ENCODE results near the gene PTRH1.

Gene PTRH1

DNA sequence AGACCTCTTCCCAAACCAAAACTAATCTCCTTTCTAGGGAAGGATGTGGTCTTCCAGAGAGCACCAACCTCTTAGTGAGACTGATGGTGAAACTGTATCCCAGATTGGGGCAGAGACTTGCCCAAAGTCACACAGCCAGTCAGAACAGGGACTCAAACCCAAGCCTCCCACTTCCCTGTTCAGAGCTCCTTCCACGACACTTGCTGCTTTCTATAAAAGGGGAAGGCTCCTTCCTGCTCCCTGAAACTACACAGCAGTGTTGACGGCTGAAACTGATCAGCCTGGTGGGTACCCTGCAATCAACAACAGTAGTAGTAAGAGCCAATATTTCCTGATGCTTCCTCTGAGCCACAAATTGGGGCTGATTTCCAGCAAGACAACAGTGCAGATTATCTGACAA, 18.2 kb upstream of the PTRH1 start:
- no peak for TF ChIP-seq POLR2A (IDR thresholded peaks at IDR 0.05; ENCODE audit: low read depth, low read length)
- FAIRE-seq (no peak), DNase-seq (ENCODE audit: insufficient read length, low spot score) (no peak)

DNA sequence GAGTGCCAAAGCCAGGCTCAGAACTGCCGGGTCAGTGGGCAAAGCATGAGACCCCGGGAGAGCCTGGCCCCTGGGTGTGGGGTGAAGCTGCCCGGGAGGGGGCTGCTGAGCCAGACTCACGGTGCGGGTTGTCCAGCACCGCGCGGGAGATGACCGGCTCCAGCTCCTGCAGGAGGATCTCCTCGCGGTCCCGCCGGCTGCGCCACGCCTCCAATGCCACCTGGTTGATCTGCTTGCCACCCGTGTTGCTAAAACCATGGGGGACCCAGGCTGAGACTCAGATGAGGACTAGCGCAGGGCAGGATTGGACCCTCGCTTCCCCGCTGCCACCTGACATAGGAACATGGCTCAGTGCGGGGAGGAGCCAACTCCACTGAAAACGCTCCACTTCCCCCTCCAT, 17.0 kb upstream of the PTRH1 start:
- DNase-seq (ENCODE audit: insufficient read length, low spot score) (no peak), FAIRE-seq (no peak)
- no peak for TF ChIP-seq POLR2A (IDR thresholded peaks at IDR 0.05; ENCODE audit: low read depth, low read length)

DNA sequence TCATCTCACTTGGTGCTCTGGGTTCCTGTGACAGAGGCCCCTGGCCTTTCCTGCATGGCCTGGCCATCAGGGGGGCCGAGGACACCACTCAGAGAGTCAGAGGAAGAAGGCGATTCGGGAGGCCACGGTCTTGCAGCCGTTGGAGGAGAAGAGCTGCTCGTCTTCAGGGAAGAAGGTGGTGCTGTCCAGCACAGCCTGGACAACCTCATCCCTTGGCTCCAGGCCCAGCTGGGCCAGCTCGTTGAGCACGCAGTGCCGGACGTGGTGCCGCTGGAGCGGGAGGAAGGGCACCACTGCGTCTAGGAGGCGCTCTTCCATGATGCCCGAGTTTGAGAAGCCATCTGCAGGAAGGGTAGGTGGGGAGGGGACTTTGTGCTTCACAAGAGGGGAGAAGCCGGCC, 16.5 kb upstream of the PTRH1 start:
- DNase-seq (ENCODE audit: insufficient read length, low spot score) (no peak), FAIRE-seq (no peak)
- TF ChIP-seq POLR2A (IDR thresholded peaks at IDR 0.05; ENCODE audit: low read depth, low read length): no peak

DNA sequence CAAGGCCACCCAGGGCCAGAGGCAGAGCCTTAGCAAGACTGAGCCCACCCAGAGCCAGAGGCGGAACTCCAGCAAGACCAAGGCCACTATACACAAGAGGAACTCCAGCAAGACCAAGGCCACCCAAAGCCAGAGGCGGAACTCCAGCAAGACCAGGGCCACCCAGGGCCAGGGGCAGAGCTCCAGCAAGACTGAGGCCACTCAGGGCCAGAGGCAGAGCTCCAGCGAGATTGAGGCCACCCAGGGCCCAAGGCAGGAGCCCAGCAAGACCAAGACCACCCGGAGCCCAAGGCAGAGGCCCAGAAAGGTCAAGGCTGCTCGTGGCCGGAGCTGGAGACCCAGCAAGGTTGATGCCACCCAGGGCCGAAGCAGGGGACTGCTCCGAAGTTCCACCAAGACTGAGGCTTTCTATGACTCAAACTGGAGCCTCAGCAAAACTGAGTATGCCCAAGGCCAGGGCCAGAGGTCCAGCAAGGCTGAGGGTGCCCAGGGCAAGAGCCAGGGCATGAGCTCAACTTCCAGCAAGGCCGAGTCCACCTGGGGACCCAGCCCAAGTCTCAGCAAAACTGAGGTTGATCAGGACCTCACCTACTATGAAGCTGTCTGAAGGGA, 15.4 kb upstream of the PTRH1 start:
- no peak for FAIRE-seq
- TF ChIP-seq POLR2A (IDR thresholded peaks at IDR 0.05; ENCODE audit: low read depth, low read length): no peak

DNA sequence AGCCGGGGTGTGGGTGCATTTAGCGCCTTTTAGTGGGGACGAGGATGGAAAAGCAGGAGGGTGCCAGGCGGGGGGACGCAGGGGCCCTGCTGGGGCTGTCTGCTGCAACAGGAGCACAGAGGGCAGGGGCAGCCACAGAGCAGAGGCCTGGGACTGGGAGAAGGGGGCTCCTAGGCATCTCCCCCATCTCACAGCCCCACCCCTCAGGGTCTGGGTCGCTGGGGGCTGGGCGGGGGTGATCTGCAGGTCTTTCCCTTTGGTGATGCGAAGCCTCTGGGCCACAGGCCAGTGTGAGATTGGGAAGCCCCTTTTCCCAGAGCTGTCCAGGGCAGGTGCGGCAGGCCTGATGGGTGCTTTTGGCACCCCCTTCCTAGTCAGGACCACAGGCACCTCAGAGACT, 14.8 kb upstream of the PTRH1 start:
- no peak for FAIRE-seq
- no peak for DNase-seq (ENCODE audit: insufficient read length, low spot score)
- no peak for TF ChIP-seq POLR2A (IDR thresholded peaks at IDR 0.05; ENCODE audit: low read depth, low read length)

More for the DNA sequence above, 15.4 kb upstream of the PTRH1 start:
- DNase-seq (ENCODE audit: insufficient read length, low spot score): no peak

DNA sequence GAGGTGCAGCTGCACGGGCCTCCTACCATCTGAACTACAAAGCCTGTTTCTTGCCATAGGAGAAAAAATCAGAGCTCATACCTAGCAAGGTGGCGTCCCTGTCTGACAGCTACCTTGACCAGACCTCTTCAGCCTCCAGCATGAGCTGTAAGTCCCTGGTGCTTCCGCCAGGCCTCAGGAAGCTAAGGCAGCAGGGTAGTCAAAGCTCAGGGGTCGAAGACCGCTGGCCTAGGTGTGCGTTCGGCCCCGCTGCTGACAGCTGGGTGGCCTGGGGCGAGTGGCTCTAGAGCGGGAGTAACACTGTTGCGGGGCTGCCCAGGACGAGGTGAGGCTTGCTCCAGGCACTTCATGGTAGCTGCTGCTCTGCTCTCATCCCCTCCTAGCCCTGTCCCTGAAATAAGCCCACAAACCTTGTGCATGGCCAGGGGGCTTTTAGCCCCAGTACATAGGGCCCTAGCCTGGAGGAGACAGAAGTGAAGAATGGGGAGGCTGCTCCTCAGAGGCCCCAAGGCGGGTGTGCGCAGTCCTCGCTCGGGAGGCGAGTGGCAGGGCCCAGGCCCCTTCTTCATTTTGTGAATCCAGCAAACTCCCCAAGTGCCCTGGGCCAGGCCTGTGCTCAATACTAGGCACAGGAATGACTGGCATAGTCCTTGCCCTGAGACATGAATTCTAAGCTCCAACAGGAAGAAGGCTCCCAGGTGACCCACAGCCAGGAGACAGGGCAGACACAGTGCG, 14.2 kb upstream of the PTRH1 start:
- DNase-seq (ENCODE audit: insufficient read length, low spot score) (no peak), FAIRE-seq (no peak)
- TF ChIP-seq POLR2A (IDR thresholded peaks at IDR 0.05; ENCODE audit: low read depth, low read length): no peak

DNA sequence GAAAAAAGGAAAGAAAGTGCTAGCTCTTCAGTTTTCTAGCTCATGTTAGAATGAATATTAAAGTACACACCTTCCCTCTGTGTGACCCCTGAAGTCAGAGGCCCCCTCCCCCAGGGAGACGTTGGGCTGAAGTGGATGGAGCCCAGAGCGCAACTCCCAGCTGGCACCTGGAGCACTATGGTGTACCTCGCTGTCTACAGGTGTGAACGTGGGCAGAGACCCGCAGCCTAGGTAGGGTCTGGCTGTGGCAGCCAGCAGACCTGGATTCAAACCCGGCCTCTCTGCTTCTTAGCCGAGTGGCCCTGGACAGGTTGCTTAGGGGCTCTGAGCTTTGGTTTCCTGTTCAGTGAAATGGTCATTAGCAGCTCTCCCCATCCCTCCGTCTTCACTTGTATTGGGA, 13.3 kb upstream of the PTRH1 start:
- no peak for FAIRE-seq
- TF ChIP-seq POLR2A (IDR thresholded peaks at IDR 0.05; ENCODE audit: low read depth, low read length): no peak
- no peak for DNase-seq (ENCODE audit: insufficient read length, low spot score)

DNA sequence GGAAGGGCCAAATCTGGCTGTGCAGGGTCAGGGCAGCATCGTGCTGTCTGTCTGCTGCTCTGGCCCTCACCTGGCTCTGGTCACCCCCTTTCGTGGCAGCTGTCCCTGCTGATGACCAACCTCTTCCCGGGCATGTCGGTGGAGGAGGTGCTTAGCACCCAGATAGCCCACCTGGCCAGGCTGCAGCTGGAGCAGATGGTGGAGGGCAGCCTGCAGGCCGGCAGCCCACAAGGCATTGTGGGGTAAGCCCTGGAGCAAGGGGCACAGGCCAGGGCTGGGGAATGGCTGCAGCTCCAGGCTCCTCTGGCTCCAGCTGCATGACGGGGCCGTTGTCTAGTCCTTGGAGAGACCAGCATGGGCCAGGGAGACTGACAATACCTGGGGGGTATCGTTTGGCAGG, 11.4 kb upstream of the PTRH1 start:
- FAIRE-seq (no peak), DNase-seq (ENCODE audit: insufficient read length, low spot score) (no peak)
- no peak for TF ChIP-seq POLR2A (IDR thresholded peaks at IDR 0.05; ENCODE audit: low read depth, low read length)

DNA sequence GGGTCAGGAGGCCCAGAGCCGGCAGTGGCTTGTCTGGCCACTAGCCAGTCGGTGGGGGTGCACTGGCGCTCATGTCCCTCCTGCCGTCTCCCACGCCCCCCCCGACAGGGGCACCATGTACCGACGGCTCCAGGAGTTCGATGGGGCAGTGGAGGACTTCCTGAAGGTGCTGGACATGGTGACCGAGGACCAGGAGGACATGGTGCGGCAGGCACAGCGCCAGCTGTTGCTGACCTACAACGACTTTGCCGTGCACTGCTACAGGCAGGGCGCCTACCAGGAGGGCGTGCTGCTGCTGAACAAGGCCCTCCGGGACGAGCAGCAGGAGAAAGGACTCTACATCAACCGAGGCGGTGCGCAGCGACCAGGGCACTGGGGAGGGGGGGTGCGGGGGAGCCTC, 8.5 kb upstream of the PTRH1 start:
- no peak for DNase-seq (ENCODE audit: insufficient read length, low spot score)

DNA sequence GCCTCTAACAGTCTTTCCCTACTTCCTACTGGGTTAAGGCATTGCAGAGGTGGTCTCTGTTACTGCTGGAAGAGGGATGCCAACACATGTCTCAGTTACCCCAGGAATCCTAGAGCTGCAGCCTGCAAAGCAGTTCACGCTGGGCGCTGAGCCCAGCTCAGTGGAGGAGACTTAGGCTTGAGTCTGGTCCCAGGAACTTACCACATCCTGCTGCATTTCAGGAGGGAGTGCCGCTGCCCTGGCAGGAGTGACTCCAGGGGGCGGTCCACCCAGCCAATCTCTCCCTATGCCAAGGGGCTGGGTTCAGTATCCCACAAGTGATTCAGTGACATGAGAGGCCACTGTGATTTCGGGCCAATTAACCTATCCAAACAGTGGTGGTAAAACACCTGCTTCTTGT, 8.0 kb upstream of the PTRH1 start:
- FAIRE-seq (peak; percentile 86), DNase-seq (ENCODE audit: insufficient read length, low spot score) (peak; percentile 97)
- no peak for TF ChIP-seq POLR2A (IDR thresholded peaks at IDR 0.05; ENCODE audit: low read depth, low read length)

More for the DNA sequence above, 8.5 kb upstream of the PTRH1 start:
- FAIRE-seq: no peak
- TF ChIP-seq POLR2A (IDR thresholded peaks at IDR 0.05; ENCODE audit: low read depth, low read length): no peak

DNA sequence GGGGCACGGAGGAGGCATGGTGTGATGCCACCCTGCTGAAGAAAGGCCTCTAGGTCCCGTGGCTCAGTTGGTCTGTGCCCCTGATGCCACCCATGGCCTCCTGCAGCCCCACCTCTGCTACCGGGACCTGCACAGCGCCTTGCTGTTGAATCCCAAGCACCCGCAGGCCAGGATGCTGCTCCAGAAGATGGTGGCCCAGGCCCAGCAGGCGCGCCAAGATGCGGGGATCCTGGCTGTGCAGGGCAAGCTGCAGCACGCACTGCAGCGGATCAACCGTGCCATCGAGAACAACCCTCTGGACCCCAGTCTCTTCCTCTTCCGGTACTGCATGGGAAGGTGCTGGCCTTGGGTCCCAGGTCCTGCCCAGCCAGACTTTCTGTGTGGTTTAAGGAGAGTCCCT, 7.5 kb upstream of the PTRH1 start:
- no peak for TF ChIP-seq POLR2A (IDR thresholded peaks at IDR 0.05; ENCODE audit: low read depth, low read length)
- DNase-seq (ENCODE audit: insufficient read length, low spot score) (no peak), FAIRE-seq (no peak)

DNA sequence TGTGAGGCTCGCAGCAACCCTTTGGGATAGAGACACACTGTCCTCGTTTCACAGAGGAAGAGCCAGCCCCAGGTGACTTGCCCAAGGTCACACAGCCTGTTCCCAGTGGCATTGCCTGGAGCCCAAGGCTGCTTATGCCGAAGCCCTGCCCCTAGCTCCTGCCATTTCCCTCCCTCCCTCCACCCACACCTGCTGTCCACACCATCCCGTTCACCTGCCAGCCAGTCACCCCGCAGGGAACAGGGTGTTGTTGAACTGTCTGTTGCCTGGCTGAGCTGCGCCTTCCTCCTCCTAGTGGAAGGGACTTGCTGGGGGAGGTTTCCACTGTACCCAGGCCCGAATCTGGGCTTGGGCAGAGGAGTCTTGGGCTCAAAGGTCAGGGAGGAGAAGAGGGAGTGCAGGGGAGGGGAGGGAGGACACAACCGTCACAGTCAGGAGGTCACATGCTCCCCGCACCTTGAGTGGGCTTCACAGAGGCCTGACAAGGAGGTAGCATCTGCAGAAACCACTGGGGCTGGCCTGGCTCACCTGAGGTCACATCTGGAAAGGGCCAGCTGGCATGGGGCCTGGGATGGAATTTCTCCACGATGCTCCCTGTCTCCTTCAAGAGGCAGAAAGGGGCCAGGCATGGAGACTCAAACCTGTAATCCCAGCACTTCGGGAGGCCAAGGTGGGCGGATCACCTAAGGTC, 6.7 kb upstream of the PTRH1 start:
- no peak for TF ChIP-seq POLR2A (IDR thresholded peaks at IDR 0.05; ENCODE audit: low read depth, low read length)
- FAIRE-seq (no peak), DNase-seq (ENCODE audit: insufficient read length, low spot score) (no peak)

DNA sequence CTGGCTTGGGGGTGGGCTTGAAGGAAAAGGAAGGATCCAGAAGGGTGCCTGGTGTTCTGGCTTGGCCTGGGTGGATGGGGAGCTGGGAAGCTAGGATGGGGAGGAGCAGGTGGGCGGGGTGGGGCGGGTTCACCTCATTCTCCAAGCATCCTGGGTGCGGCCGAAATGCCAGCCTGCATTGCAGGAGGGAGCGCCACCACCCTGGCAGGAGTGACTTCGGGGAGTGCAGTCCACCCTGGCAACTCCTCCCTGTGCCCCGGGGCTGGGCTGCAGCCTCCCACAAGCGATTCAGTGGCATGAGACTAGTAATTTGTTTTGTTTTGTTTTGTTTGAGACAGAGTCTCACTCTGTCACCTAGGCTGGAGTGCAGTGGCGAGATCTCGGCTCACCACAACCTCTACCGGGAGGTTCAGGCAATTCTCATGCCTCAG, 5.9 kb upstream of the PTRH1 start:
- no peak for TF ChIP-seq POLR2A (IDR thresholded peaks at IDR 0.05; ENCODE audit: low read depth, low read length)
- FAIRE-seq: no peak
- DNase-seq (ENCODE audit: insufficient read length, low spot score): peak; percentile 96

DNA sequence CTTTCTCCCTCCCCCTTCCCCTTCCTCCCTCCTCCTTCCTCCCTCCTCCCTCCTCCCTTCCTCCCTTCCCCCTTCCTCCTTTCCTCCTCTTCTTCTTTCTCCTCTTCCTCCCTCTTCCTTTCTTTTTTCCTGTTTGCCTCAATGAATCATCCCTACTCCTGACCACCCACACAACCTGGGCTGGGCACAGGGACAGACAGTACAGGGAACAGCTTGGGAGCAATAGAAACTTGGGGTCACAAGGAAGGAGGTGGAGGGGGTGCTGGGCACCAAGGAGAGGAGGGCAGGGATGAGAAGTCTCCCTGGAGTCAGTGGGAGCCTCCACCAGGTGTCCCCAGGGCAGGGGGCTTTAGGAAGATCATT, 5.4 kb upstream of the PTRH1 start:
- FAIRE-seq (no peak), DNase-seq (ENCODE audit: insufficient read length, low spot score) (no peak)
- no peak for TF ChIP-seq POLR2A (IDR thresholded peaks at IDR 0.05; ENCODE audit: low read depth, low read length)
